ENCODE measurements around the gene HDGFL3.
"Not testable (repeated sequence)": the region's sequence is repeated elsewhere in the genome, so short reads cannot be mapped to it uniquely, and the experiment has no call there.

Gene HDGFL3

DNA sequence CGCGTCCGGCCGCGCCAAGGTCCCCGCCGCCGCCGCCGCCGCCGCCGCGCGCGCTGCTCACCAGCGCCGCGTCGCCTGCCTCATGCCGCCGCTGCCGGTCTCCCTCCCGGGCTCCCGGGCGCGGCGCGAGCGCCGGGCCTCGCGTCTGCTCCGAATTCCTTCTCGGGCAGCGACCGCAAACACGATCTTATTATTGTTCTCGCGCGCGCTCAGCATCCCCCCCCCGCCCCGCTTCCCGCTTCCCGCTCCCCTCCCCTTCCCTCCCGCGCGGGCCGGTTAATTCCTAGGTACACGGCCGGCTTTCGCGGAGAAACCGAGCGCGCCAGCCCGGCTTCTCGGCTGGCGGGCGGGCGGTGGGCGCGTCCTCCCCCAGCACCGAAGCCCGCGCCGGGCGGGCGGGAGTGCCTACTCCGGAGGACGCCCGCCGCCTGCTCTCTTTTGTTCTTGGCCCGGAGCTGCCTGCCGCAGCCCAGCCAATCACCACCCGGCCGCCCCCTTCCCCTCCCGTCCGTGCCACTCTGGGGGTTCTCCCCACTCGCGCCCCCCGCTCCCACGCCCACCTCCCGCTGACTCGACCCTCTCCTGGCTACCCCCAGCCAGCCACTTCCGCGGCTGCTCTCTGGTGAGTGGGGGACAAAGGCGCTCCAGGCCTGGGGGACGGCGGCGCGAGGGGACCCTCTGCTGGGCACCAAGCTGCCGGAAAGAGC is at the start of gene HDGFL3:
TSS of gene HDGFL3 (minus strand) at position 164 of the 707 bp plus-strand sequence. CDS start 409 bp downstream, outside the sequence.
- no peak for DNase-seq (ENCODE audit: low read depth)

DNA sequence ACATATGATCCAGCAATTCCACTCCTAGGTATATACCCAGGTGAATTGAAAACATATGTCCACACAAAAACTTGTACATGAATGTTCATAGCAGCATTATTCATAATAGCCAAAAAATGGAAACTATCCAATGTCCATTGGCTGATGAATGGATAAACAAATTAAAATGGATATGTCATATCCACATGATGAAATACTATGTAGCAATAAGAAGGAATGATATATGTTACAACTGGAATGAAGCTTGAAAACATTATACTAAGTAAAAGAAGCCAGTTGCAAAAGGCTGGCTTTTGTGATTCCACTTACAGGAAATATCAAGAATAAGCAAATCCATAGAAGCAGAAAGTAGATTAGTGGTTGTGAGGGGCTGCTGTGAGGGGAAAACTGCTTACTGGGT is 43.2 kb upstream of the HDGFL3 start:
- no peak for DNase-seq (ENCODE audit: low read depth)

DNA sequence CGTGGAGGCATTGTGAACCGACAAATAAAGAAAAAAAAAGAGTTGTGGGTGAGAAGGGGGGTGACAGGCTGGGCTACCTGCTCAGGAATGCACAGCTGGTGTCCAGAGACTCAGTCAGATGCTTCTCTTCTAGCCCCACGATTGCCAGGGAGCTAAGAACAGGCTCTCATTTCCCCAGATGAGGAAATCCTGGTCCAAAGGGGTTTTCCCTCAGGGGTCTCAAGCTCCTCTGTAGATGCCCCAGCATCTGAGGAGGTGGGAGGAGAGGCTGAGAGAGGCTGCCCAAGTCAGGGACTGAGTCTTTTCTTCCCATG is 41.4 kb upstream of the HDGFL3 start:
- no peak for DNase-seq (ENCODE audit: low read depth)

DNA sequence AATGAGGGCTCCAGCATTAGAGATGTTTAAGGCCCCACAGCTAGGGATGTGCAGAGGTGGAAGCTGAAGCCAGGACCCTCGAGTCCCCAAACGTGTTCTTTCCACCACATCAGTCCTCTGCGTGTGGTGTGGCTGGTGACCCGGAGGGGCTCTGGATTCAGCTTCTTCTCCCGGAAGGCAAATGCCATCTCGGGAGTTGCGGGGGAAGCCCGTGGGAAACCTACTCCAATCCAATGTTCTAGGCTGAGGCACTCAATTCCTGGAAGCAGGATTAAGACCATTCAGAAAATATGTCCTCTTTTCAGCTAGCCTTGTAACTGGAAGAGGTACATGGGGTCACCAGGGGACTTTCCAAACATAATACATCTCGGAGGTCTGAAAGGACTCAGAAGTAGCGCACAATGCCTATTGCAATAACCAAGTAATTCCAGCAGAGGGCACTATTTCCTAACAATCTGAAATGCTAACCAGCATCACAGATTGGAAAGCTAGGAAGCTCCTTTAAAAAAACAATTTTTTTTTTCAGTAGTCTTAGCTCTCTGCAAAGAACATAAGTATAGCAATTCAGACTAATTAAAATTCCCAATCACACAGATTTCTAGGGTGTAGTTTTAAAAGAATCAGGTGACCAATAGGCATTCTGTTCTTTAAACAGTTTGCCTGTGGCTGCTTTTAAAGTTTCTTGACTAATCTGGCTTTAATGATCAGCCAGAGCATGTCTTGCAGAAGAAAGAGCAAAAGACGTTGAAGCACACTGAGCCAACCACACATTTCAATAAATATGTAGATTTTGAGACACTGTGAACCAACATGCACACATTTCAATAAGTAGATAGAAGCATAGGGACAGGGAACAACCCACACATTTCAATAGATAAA is 40.8 kb upstream of the HDGFL3 start:
- no peak for DNase-seq (ENCODE audit: low read depth)

DNA sequence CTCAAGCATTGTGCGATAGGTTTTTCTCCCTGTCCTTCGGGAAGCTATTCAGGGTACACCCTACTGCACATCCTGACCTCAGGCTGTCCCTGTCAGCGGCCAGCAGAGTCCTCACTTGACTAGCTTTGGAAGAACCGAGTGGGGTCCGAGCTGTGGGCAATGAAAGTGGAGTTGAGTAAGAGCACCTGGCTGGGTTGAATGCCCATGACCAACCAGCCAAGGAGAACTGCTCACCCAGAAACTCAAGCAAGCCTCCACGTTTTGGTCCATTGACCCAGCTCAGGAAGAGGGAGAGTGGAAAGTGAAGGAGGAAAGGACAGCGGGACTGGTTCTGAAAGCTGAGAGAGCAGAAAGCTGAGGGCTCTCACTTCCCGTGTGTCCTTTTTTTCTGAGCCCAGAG is 36.0 kb upstream of the HDGFL3 start:
- DNase-seq (ENCODE audit: low read depth) = no peak

DNA sequence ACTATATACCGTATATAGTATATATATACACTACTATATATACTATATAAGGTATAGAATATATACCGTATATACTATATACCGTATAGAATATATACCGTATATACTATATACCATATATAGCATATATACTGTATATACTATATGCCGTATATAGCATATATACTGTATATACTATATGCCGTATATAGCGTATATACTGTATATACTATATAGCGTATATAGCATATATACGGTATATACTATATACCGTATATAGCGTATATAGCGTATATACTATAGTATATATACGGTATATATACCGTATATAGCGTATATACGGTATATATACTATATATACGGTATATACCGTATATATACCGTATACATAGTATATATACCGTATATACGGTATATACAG is 22.6 kb upstream of the HDGFL3 start:
- no peak for DNase-seq (ENCODE audit: low read depth)

DNA sequence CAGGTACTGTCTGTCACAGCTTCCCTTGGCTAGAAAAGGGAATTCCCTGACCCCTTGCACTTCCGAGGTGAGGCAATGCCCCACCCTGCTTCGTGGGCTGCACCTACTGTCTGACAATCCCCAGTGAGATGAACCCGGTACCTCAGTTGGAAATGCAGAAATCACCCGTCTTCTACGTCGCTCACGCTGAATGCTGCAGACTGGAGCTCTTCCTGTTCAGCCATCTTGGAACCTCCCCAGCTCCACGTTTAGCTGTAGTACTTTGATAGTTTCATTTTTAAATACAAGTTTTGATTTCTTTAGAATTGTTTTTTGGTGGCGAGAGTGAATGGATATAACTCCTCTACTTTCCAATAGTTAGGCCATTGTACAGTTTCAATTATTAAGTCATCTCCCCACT is 17.8 kb upstream of the HDGFL3 start:
- no peak for DNase-seq (ENCODE audit: low read depth)

DNA sequence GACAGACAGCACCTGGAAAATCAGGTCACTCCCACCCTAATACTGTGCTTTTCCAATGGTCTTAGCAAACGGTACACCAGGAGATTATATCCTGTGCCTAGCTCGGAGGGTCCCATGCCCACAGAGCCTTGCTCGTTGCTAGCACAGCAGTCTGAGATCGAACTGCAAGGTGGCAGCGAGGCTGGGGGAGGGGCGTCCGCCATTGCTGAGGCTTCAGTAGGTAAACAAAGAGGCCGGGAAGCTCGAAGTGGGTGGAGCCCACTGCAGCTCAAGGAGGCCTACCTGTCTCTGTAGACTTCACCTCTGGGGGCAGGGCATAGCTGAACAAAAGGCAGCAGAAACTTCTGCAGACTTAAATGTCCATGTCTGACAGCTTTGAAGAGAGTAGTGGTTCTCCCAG is 14.2 kb upstream of the HDGFL3 start:
- not testable (repeated sequence) for DNase-seq (ENCODE audit: low read depth)

DNA sequence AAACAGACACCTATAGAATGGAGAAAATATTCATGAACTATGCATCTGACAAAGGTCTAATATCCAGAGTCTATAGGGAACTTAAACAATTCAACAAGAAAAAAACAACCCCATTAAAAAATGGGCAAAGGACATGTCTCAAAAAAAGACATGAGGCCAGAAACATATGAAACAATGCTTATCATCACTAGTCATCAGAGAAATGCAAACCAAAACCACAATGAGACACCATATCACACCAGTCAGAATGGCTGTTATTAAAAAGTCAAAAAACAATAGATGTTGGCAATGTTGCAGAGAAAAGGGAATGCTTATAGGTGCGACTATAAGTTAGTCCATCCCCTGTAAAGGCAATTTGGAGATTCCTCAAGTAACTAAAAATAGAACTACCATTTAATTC is 11.4 kb upstream of the HDGFL3 start:
- DNase-seq (ENCODE audit: low read depth) = no peak

DNA sequence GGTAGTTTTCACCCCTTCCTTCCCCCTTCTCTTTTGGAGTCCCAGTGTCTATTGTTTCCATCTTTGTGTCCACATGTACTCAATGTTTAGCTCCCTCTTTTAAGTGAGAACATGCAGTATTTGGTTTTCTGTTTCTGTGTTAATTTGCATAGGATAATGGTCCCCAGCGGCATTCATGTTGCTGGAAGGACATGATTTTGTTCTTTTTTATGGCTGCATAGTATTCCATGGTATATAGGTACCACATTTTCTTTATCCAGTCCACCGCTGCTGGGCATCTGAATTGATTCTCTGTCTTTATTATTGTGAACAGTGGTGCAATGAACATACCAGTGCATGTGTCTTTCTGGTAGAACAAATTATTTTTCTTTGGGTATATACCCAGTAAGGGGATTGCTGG is 7.7 kb upstream of the HDGFL3 start:
- no peak for DNase-seq (ENCODE audit: low read depth)

DNA sequence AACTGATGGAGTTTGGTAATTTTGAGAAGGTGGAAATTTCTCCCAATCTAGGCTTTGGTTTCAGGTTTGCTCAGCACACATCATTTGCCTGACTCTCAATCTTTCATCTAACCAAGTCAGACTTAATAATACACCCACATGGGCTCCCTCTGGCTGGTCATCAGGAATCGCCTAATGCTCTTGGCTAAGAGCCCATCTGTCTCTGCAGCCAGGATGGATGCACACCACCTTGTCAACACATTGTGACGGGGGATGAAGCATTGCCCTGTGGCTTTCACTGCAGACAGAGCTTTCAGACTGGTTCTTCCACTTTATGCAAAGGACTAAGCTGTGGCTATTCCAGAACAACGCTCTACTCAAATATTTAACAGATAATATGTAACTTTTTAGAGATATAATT is 3.0 kb upstream of the HDGFL3 start:
- DNase-seq (ENCODE audit: low read depth) = no peak

DNA sequence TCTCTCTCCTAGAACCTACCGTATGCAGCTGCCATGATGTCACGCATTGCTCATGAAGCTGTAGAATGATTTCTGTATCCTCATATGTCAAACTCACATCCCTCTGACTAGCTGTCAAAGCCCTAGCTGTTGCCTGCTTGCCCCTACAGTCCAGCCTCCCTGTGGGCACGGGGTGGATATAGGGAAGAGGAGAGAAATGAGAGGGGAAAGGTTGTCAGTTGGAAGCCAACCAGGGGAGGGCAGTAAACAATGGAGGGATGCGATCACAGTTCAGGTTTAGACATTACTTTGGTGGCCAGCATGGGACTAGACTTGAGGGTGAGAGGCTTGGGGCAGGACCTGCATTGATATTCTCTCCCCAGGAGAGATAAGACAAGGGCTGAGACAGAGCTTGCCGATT is 1.7 kb upstream of the HDGFL3 start:
- DNase-seq (ENCODE audit: low read depth) = no peak

DNA sequence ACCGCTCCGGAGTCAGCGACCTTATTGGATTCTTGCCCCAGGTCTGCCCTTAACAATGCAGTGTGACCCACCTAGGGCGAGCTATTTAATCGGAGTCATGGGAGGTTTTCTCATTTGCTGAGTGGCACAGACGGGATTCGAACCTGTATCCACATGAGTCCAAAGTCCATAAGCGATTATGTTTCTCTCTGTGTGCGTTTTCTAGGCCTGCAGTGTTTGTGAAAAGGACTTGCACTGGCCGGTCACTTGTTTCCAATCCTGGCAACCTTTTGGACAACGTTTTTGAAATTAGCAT is 691 bp upstream of the HDGFL3 start:
- no peak for DNase-seq (ENCODE audit: low read depth)

DNA sequence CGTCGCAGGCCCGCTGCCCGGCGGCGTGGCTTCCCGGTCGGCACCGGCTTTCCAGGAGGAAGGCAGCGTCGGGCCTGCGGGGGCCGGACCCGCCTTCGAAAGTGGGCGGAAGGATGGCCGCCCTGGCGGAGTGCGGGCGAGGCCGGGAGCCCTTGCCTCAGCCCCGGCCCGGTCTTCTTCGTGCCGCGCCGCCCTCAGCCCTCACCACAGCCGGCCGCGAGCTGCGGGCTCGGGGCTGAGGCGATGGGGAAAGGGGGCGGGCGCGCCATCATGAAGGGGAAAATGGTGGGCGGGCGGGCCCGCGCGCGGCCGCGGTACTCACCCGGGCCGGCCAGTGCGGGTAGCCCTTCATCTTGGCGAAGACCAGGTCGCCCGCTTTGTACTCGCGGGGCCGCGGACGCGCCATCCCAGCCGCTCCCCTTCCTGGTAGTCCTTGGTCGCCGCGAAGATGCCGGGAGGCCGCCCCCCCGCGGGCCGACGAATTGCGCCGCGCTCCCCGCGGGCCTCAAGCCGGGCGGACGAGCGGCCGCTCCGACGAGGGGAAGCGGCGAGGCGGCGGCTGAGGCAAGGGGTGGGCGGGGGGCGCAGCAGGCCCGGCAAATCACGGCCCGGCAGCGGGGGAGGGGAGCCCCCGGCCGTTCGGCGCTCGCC is 489 bp downstream of the HDGFL3 start:
- no peak for DNase-seq (ENCODE audit: low read depth)

DNA sequence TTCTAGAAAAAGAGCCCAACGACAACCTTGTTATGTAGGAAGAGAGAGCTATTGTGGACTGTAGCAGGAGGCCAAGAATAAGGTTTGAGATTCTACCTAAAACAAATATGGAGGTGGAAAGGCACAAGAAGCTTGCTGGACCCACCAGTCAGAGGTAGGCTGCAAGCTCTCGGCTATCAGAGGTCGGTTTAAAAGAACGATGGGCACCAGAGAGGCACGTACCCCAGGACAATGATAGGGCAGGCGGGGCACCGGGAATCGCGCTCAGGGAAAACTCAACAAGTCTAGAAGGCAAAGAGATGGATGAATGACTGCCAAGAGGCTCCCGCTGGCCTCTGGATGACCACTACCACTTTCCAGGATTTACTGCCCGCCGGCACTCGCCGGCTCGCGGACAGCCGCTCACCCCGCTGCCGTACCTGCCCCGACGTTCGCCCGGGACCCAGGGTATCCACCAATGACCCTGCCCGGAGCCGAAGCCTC is 1.1 kb downstream of the HDGFL3 start:
- no peak for DNase-seq (ENCODE audit: low read depth)

DNA sequence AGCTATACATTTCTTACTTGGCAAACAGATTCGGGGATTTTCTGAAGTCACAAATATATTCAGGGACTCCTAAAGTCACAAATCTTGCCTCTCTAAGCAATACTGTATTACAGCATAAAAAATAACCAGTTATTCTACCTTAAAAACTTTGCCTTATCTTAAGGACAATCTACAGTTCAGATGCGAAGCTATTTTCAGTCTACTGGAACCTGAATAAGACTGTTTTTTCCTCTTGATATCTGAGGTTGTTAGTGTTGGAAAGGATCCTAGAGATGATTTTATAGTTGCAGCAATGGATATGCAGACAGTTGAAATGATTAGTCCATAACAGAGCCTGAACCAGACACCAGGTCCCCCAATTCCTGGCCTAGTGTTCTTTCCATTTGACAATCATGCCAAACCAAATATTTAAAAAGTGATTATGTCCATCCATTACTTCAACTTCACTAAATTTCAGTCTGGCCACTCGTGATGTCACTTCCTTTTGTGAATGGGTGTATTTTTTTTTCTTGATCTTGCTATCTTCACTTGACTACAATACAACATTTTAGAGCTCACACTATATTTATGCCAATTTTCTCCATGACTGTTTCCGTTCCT is 1.8 kb downstream of the HDGFL3 start:
- no peak for DNase-seq (ENCODE audit: low read depth)

DNA sequence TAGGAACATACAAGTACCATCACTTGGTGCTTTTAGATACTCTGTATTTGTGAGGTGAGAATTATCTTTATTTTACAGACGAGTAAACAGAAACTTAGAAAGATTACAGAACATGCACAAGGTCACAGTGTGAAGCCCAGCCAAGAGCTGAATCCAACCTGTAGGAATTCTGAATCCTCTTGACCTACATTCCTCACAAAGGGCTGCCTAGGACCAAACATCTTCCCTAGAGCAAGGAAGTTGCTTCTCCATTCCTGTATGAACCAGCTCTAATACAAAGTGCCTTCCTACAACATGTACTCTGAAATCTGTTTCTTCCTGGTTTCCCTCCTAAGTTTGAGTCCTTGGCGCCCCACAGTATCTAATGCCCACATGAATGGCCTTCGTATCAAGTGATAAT is 2.9 kb downstream of the HDGFL3 start:
- DNase-seq (ENCODE audit: low read depth) = no peak

DNA sequence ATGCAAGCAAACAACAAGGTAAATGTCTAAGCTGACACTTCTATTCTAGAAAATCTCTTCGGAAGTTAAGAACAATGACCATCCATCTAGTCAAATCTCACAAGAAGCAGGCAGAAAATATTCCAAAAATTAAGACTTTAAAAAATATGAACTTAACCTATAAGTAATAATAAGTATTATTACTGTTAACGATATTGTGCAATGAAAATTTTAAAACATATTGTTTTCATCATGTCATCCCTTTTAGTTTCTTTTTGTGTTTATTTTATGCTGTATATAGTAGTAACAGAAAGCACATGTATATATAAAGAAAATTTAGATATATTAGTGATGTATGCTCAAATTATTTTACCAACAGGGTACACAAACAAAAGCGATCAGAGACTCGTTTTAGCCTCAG is 4.1 kb downstream of the HDGFL3 start:
- DNase-seq (ENCODE audit: low read depth) = no peak

DNA sequence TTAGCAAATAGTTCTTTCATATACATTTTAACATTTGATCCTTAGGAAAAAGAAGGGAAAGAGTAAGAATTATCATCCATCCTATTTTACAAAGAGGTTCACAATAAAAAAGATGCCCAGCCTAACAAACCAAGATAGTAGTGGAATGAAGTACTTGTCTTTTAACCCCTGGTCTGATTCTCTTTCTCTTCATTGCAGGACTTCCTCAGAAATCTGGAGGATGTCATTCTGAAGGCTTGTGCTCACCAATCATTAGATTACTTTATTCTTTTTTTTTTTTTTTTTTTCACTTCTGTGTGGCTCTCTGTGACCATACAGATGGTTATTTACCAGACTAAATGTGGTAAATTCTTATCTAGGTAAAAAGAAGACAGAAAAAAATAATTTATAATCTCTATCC is 7.0 kb downstream of the HDGFL3 start:
- no peak for DNase-seq (ENCODE audit: low read depth)

DNA sequence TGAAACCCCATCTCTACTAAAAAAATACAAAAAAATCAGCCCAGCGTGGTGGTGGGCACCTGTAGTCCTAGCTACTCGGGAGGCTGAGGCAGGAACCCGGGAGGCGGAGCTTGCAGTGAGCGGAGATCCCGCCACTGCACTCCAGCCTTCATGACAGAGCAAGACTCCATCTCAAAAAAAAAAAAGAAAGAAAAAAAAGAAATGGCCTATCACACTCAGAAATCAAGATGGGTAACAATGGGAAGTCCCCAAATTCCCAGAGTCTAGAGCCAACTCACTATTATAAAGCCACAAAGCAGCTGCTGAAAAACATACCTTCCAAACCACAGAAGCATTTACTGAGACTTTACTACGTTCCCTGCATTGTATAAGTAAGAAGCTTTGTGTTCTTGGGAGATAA is 7.5 kb downstream of the HDGFL3 start:
- DNase-seq (ENCODE audit: low read depth) = no peak

DNA sequence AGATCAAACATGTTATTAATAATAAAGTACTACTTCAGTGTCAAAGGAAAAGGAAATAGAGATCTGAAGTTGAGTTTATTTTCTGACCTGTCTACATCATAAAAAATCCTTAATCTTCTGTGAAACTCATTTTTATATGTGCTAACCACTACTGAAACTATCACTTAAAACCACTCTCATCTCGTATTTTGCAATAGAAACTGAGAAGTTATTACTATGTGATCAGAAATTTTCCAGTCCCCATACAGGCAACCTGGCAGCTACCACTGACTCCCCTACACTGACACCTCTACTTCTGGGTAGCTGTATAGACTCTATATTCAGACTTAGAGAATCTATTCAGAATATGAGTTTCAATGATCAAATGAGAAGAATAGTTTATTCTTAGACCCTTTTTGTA is 8.3 kb downstream of the HDGFL3 start:
- DNase-seq (ENCODE audit: low read depth) = no peak

DNA sequence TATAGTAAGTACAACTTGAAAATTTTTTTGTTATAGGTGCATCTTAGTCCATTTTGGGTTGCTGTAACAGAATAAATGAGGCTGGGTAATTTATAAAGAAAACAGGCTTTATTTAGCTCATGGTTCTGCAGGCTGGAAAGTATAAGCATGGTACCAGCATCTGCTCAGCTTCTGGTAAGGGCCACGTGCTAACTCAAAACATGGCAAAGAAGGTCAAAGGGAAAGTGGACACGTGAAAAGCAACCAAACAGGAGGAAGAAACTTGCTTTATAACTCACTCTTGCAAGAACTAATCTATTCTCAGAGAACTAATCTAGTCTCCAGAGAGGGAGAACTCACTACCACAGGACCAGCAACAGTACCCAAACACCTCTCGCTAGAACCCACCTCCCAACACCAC is 9.1 kb downstream of the HDGFL3 start:
- DNase-seq (ENCODE audit: low read depth) = no peak

DNA sequence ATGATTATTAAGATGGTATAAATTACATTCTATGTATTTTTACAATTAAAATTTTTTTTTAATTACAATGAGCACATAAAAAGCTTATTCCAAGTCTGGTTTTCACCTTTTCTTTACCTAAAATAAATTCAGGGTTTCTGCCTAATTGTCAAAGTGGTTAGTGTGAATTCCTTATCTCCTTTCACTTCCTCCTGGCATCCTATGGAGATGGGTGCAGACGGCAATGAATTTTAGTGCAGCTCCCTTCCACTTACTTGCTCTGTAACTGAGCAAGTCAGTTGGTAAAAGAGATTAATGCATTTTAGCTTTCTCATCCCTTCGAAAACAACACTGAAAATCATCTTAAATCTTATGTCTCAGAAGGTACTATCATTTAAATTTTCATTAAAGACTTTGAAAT is 13.1 kb downstream of the HDGFL3 start:
- no peak for DNase-seq (ENCODE audit: low read depth)

Measured in activated T-helper 1 cell treated with Interleukin-2 at 50 U/mL for 16 hours (primary cell).